ENCODE measurements around the gene MRPS23. TPM values are rescaled to one million over a fixed set of nuclear protein-coding genes. Genes with fewer than 3 reads are reported as not detected.
A peak's percentile ranks its signal among the peaks of the same experiment; 100 is the strongest.

MRPS23 gene
- total and polyA plus RNA-seq, 2 of the 8 experiments (the other 6 are each of a cell fraction or from before 2014, with no cell fraction given) = 38.6 to 60.4 TPM

DNA sequence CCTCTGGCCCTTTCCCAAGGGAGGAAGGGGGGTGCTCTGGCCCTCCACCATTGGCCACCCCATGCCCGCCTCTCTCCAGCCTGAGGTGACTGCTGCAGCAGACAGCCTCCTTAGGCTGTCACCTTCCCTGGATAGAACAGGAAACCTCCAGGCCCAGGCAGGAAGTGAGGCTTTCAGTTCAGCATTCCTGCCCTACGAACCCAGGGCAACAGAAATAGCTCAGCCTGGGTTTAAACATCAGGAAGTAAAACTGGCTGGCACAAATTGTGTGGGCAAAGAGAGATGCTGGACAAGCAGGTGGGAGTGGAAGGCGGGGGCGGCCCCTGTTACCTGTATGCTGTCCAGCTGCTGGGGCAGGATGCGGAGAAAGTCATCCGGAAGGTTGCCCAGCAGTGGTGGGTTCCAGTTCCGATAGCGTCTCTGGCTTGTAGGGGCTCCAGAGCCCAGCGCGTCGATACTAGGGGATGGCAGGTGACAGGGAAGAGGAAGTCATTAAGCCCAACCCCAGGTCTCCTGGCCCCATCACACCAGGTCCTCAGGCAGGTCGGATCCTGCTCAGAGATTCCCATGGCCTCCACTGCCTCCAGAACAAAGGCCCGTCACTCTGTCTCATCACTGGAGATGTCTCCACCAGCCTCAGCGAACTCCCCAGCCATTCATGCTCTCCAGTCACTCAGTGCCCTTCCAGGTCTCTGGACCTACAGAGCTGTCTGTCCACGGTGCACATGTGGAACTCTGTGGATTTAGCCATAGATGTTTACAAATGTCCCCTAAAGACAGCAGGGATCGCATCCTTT, 23.6 kb upstream of the MRPS23 start:
- POLR2A ChIA-PET (ENCODE audit: partially characterized antibody) = interaction anchor here (1.1 to 32.5 kb wide), 7 partner anchors 11 to 213 kb away, joined by 3 to 672 read pairs (median 6); partner anchors contain the start of genes SRSF1 and VEZF1
- Histone ChIP-seq H3K27ac (ENCODE audit: low read depth, low read length) (no peak overlapping the region), H3K23me2 (ENCODE audit: low read depth, low read length) (peaks cover 2% of the 10 kb centered on the region; the same call in 1 of the 2 replicates), H4K20me1 (replicated peaks in 1 of 2; ENCODE audit: control insufficient read depth in 1 of 2, insufficient read depth in 2 of 2, low read length in 2 of 2) (no peaks in the 10 kb centered on the region), H2AFZ (ENCODE audit: low read length) (no peak overlapping the region), H3K27me3 (replicated peaks in 1 of 4; ENCODE audit: control insufficient read depth in 3 of 4, extremely low read depth in 1 of 4, insufficient read depth in 3 of 4, low read length in 3 of 4) (peaks cover 0 to 14% (median 6%) of the 10 kb centered on the region in 4 experiments; a peak in 4 of 7 replicates), H4K5ac (ENCODE audit: insufficient read length, low read depth, low read length) (no peak overlapping the region), H2BK120ac (replicated peaks; ENCODE audit: low read depth, low read length) (peak overlapping the region; percentile 27), H3K4ac (replicated peaks; ENCODE audit: insufficient read length, low read depth, low read length) (peak overlapping the region; percentile 99), H3K79me1 (ENCODE audit: low read depth, low read length) (no peaks in the 10 kb centered on the region), H3K36me3 (ENCODE audit: control insufficient read depth in 2 of 4, insufficient read depth in 4 of 4, low read length in 3 of 4) (no peaks in the 10 kb centered on the region; a peak in 1 of 8 replicates), H2BK15ac (ENCODE audit: low read length) (peak overlapping the region; percentile 99; the same call in 1 of the 2 replicates), H2BK5ac (ENCODE audit: low read depth, low read length) (peak overlapping the region; percentile 96; the same call in 1 of the 2 replicates), H3K4me3 (ENCODE audit: extremely low read depth in 1 of 4, insufficient read depth in 2 of 4, low read depth in 3 of 4, low read length in 4 of 4) (no peak overlapping the region), H3K56ac (replicated peaks; ENCODE audit: insufficient read length, low read depth, low read length) (no peak overlapping the region), H3K14ac (ENCODE audit: insufficient read length) (no peak overlapping the region), H3K79me2 (ENCODE audit: control insufficient read depth in 1 of 2, insufficient read depth in 2 of 2, low read length in 2 of 2) (no peaks in the 10 kb centered on the region), H3K18ac (ENCODE audit: extremely low read depth, low read length) (peak overlapping the region; percentile 60; the same call in 1 of the 2 replicates), H3K4me2 (ENCODE audit: insufficient read depth in 1 of 2, low read depth in 2 of 2, low read length in 2 of 2) (no peak overlapping the region), H4K91ac (replicated peaks; ENCODE audit: insufficient read length, low read length) (peak overlapping the region; percentile 100), H4K8ac (ENCODE audit: extremely low read depth, insufficient read depth, low read length) (no peak overlapping the region; the same call in 1 of the 2 replicates), H2BK12ac (ENCODE audit: low read depth, low read length) (peak overlapping the region; percentile 94), H3K23ac (ENCODE audit: insufficient read length) (no peak overlapping the region), H2AK5ac (ENCODE audit: low read depth, low read length) (peak overlapping the region; percentile 91), H3K9me3 (ENCODE audit: insufficient read depth in 2 of 2, low read depth in 1 of 2, low read length in 1 of 2) (no peaks in the 10 kb centered on the region), H3K4me1 (replicated peaks in 1 of 4; ENCODE audit: control insufficient read depth in 3 of 4, insufficient read depth in 4 of 4, low read length in 3 of 4) (peaks cover 12 to 39% (median 32%) of the 10 kb centered on the region in 4 experiments), H2BK20ac (ENCODE audit: low read length) (peak overlapping the region; percentile 97), H3K9ac (replicated peaks in 1 of 4; ENCODE audit: extremely low read depth in 1 of 4, low read depth in 3 of 4, low read length in 3 of 4) (no peak overlapping the region)
- FAIRE-seq (no peak), DNase-seq (ENCODE audit: low read depth in 1 of 2, low spot score in 2 of 2) (no peak)
- WGBS, 2 experiments (ENCODE audit: extremely low coverage in 1 of 2, insufficient coverage in 1 of 2, insufficient read length in 1 of 2, insufficient replicate concordance in 2 of 2, low coverage in 1 of 2, low lambda C conversion rate in 2 of 2, missing lambda C conversion rate in 1 of 2) = 88% methylated on average over 16 of the region's 16 CpGs; no CpG with 5 or more reads in 1 of the 2 experiments
- CTCF ChIA-PET (ENCODE audit: partially characterized antibody) = interaction anchor here (0.9 to 20.7 kb wide), 10 partner anchors 11 to 123 kb away, joined by 3 to 221 read pairs (median 5); no protein-coding TSS in a partner anchor
- no peak for TF ChIP-seq TEAD4 (IDR thresholded peaks at IDR 0.05; ENCODE audit: low read depth, low read length)
- no peak for TF ChIP-seq SAP30 (IDR thresholded peaks at IDR 0.05; ENCODE audit: insufficient read depth, insufficient replicate concordance, low read length)
- TF ChIP-seq BRCA1 (IDR thresholded peaks at IDR 0.05; ENCODE audit: low read depth, low read length) = no peak
- no peak for TF ChIP-seq SRF (IDR thresholded peaks at IDR 0.05; ENCODE audit: low read depth, low read length)
- no peak for TF ChIP-seq CTBP2 (IDR thresholded peaks at IDR 0.05; ENCODE audit: borderline replicate concordance, insufficient read depth, insufficient read length, low read length)
- no peak for TF ChIP-seq PHF8 (conservative IDR thresholded peaks at IDR 0.05; ENCODE audit: low read depth, low read length)
- TF ChIP-seq JUND (IDR thresholded peaks at IDR 0.05; ENCODE audit: low read length) = no peak
- TF ChIP-seq KDM4A (IDR thresholded peaks at IDR 0.05; ENCODE audit: low read depth, low read length, severe bottlenecking) = no peak
- no peak for TF ChIP-seq KDM5A (IDR thresholded peaks at IDR 0.05; ENCODE audit: low read length)
- no peak for TF ChIP-seq RAD21 (IDR thresholded peaks at IDR 0.05 in 1 of 2, conservative IDR thresholded peaks at IDR 0.05 in 1 of 2; ENCODE audit: low read depth in 2 of 2, low read length in 2 of 2)
